ENCODE measurements around the gene GSG1L.

DNA sequence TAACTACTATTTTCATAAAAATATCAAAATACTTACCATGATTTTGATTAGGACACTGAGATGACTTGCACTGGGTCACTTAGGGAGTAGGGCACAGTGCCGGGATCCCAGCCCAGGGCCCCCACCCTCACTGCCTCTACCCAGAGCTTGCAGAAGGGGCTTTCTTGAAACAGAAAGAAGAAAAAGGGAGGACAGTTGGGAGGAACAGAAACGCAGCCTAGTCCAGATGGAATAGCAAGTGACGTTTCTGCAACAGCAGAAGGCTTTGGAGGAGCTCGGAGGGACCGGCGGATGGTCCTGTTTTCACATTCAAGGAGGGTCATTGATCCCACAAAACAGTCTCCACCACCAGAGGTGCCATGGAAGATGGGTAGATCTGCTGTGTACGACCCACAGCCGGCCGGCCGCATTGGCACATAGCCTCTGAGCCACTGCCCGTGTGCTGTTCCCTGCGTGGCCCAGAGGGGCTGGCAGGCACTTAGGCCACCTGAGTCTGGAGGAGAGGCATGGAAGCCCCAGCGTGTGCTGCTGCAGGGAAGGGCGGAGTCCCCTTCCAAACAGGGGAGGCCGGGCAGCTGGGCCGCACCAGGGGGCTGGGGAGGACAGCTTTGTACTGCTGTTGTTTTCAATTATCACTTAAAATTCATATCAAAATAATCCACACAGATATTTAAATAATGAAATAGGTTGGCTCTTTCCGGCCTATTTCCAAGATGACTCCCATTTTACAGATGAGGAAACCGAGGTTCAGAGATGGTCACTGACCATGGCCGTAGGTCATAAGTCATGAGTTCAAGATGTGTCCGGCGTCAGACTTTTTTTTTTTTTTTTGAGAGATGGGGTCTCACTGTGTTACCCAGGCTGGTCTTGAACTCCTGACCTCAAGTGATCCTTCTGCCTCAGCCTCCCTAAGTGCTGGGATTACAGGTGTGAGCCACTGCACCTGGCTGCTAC lies 22.9 kb upstream of the GSG1L start:
- no peak for TF ChIP-seq EZH2 (IDR thresholded peaks at IDR 0.05; ENCODE audit: low read length)
- TF ChIP-seq, protein P1, sequence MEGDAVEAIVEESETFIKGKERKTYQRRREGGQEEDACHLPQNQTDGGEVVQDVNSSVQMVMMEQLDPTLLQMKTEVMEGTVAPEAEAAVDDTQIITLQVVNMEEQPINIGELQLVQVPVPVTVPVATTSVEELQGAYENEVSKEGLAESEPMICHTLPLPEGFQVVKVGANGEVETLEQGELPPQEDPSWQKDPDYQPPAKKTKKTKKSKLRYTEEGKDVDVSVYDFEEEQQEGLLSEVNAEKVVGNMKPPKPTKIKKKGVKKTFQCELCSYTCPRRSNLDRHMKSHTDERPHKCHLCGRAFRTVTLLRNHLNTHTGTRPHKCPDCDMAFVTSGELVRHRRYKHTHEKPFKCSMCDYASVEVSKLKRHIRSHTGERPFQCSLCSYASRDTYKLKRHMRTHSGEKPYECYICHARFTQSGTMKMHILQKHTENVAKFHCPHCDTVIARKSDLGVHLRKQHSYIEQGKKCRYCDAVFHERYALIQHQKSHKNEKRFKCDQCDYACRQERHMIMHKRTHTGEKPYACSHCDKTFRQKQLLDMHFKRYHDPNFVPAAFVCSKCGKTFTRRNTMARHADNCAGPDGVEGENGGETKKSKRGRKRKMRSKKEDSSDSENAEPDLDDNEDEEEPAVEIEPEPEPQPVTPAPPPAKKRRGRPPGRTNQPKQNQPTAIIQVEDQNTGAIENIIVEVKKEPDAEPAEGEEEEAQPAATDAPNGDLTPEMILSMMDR (optimal IDR thresholded peaks at IDR 0.05 in 1 of 3, IDR thresholded peaks at IDR 0.05 in 1 of 3, conservative IDR thresholded peaks at IDR 0.05 in 1 of 3; ENCODE audit: extremely low read depth in 1 of 3, insufficient read depth in 2 of 3, low read length in 3 of 3), result no peak

All from keratinocyte (primary cell).